Stimulated activated CD4-positive, alpha-beta T cell treated with anti-CD3 and anti-CD28 coated beads, Interleukin-1b, Interleukin-23, amount 100 ng/mL, for 4 hours (primary cell): ENCODE results near the gene GNS.

Experiments
- DNase-seq, 2 donors: peaks; one replicate each; pipeline ENCODE4 v3.0.0-alpha.2; 2020; ENCODE audit warnings: low read depth in 2 of 2

Gene GNS

GRCh38 chr12:64674367-64674922 is 84.8 kb downstream of the GNS start:
- DNase-seq = no peak

- no peak for DNase-seq
These were observed 85.6 kb downstream of the GNS start for GRCh38 chr12:64673490-64674169.

- no peak for DNase-seq
These were observed 86.2 kb downstream of the GNS start for GRCh38 chr12:64672925-64673409.

GRCh38 chr12:64671681-64672080 is 87.5 kb downstream of the GNS start:
- no peak for DNase-seq

- DNase-seq = no peak
These were observed 88.1 kb downstream of the GNS start for GRCh38 chr12:64670919-64671639.

GRCh38 chr12:64670019-64670418 is 89.2 kb downstream of the GNS start:
- DNase-seq = no peak

- no peak for DNase-seq
These were observed 89.8 kb downstream of the GNS start for GRCh38 chr12:64669270-64669842.

GRCh38 chr12:64667793-64668192 is 91.4 kb downstream of the GNS start:
- DNase-seq = no peak

GRCh38 chr12:64666054-64666914 is 92.9 kb downstream of the GNS start:
- DNase-seq = no peak

GRCh38 chr12:64665514-64665913 is 93.7 kb downstream of the GNS start:
- DNase-seq = no peak
